NK-92 treated with Interleukin-12 subunit alpha and Interleukin-12 subunit beta, amount 100 ng/mL, for 24 hours (cell line): Measurements from ENCODE around the gene KIF26B.

Source experiments
- DNase-seq: peaks from one replicate; lab custom pipeline; 2025; lab: John Stamatoyannopoulos, UW

Gene KIF26B

DNA sequence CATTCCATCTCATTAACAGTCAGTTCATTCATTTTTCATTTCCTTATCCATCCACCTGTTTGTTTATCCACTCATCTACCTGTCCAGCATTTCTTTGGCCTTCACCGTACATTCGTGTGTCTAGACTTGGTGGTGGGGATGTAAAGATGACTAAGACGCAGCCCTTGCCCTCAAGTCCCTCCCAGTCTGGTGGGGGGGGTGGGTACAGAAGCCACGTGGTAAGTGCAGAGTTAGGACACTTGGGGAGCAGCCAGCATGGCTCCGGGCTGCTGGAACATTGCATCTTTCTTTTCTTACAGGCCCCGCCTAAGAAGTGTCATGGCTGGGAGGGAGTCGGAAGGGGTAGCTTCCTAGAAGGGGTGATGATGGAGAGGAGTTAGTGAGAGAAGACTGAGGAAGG is 17.2 kb downstream of the KIF26B start:
- no peak for DNase-seq

GRCh38 chr1:245172829-245173228 is 18.0 kb downstream of the KIF26B start:
- DNase-seq: no peak

DNA sequence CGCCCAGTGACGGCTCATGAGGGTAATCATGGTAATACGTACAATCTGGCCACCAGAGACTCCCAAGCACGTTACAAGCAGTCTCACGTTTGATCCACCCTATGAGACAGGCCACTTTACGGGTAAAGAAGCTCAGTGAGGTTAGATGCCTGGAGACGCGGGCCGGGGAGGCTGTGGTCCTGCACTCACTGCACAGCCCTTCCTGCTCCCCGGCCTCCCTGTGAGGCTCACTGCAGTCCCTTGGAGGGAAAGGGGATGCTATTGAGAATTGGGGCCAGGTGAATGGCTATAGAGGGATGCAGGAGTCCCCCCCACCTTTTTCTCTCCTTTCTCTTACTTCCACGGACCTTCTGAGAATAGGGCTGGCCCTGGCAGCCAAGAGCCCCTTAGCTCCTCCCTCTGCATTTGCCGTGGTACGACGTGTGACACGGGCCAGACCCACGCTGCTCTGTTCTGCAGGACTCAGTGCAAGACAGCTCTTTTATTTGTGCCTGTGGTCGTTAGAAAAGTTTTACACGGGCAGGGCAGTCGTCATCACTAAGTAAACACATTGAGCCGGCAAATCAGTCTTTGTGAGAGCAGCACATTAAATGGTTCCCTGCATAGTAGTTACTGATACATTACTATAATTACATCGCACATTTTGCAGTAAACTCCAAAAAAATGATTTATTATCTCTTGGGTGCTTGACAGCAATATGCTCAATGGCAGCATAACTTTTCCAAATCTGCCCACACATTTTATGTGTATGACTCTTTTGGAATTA is 18.8 kb downstream of the KIF26B start:
- DNase-seq: no peak

- no peak for DNase-seq
Observed at GRCh38 chr1:245177071-245177900, 22.5 kb downstream of the KIF26B start.

GRCh38 chr1:245179706-245180105 is 24.9 kb downstream of the KIF26B start:
- DNase-seq: no peak

DNA sequence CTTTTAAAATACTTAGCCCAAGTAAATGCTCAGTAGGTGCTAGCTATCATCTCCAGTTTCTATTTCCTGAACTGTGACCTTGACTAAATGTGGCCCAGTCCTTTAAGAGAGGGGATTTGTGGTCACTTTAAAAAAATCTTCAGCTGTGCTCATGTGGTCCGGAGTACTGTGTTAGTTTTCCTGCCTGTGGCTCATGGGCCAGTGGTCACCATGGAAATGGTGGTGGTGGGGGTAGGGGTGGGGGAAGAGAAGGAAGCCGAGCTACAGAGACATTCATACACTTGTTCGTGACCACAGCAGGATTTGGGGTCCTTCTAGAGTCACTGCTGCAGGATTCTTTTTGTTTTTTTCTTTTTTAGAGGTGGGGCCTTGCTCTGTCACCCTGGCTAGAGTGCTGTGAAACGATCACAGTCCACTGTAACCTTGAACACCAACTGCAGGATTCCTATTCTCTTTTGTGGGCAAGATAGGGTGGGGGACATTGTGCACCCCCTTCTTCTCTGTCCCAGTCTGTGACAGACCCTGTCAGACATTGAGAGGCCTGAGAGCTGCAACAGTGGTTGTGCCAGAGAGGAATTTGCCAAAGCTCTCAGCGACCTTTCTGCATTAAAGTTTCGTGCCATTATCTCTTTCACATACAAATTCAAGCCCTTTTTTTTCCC is 25.8 kb downstream of the KIF26B start:
- no peak for DNase-seq

DNA sequence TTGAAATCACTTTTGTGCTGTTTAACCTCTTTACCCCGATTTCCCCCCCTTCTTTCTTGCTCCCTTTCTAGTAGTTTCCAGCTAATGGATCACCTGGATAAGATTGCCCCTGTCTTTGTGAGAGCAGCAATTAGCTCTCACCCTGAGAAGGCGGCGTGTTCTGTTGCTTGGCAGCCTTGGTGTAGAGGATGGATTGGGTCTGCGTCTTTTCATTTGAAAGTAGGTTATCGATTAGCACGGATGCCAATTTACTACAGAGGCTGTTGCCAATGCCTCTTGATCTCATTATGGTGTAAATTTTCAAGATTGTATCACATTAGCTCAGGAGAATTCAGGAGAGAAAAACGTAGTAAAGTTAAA is 26.4 kb downstream of the KIF26B start:
- no peak for DNase-seq

GRCh38 chr1:245182028-245182427 is 27.2 kb downstream of the KIF26B start:
- DNase-seq: no peak

DNA sequence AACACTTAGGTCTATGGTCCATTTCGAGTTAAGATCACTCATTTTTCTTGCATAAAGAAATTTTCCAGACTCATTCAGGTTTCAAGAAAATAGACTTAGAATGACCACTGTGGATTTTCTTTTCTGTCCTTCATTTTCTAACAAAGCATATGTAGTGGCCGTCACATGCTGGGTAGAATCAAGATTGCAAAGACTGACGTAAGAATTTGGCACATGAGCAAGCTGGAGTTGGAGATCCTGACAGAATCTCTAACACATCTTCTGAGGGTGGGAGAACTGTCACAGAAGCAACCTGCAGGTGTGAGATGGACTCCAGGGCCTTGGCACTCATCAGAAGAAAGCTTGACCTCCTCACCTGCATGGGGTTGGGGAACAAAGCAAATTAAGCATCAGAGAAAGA is 28.6 kb downstream of the KIF26B start:
- DNase-seq: no peak

DNA sequence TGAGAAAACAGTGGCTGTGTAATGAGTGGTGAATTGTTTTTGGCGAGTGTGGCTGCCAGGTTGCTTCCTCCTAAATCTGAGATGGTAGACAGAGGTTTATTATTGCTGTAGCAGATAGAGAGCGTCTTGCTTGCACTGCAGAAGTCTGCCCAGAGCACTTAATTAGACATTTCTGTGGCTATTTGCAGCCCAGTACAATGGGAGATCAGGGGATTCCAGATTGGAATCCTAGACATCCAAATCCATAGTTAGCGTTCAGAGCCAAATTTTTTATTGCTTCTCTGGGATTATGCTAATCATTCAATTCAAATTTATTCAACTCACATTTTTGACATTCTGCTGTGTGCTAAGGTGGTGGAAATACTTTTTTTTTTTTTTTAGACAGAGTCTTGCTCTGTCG is 30.0 kb downstream of the KIF26B start:
- no peak for DNase-seq

- DNase-seq: no peak
Observed at GRCh38 chr1:245188403-245188802, 33.6 kb downstream of the KIF26B start.

GRCh38 chr1:245195398-245195797 is 40.6 kb downstream of the KIF26B start:
- DNase-seq: no peak

DNA sequence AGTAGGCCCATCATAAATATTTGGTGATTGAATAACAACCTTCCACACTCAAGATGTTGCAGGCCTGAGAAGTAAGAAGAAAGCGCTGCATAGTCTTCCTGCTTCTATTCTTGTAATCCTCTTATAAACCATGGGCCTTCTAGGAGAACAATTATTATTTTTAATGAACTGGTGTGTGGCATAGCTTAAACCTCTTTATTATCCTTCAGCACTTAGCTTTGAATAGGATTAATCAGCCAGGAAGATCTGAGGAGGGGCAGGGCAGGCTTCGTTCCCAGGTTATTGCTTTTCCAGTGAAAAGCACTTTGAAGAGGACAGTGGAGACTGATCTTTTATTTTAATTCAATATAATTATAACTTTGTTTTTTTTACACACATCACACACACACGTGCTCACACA is 42.3 kb downstream of the KIF26B start:
- no peak for DNase-seq

GRCh38 chr1:245197911-245198379 is 43.2 kb downstream of the KIF26B start:
- DNase-seq: no peak

DNA sequence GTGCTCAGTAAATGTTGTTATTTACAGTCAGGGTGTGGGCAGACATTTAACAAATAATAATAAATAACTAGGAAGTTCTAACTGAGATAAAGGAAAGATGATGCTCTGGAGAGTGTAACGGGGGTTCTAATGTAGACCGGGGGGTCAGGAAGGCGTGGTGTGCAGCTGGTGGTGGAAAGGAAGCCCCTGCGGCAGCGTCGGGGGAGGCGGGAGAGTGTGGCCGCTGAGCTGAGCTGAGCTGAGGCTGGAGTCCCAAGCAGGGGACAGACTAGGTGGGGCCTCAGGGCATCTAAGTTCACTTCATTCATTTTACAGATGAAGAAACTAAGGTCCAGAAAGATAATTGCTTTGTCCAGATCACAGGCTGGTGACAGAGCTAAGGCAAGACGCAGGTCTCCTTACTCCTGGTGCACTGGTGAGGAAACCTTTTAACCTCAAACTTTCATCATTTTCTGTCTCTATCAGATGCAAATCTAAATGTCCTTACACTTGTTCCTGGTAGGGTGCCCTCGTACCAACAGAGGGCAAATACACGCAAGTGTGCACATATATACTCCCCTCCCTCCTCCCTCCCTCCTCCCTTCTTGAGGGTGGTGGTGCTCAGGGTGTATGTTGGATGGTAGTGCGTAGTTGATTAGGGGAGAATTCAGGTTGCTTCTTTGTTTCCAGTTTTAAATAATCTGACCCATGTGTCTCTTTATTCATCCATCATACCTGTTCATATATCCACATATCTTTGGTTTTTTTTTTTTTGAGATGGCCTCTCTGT is 44.1 kb downstream of the KIF26B start:
- no peak for DNase-seq

GRCh38 chr1:245200146-245200545 is 45.4 kb downstream of the KIF26B start:
- DNase-seq: no peak

DNA sequence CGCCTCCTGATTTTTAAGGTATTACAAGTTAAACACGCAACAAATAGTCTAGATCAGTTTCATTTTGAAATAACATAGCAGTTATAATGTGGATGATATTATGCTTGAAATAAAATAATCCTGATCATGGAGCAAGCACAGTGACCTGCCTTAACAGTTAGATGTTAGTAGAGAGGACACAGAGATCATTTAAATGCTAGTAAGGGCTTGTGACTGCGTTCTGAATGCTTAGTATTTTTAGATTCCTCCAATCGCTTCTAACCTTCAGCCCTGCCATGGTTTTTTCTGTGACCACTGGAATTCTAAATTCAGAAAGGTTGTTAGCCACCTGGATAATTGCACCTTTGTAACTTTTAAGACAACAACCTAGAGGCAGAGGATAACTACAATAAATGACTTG is 46.4 kb downstream of the KIF26B start:
- DNase-seq: no peak

- no peak for DNase-seq
Observed at GRCh38 chr1:245201827-245202226, 47.0 kb downstream of the KIF26B start.

DNA sequence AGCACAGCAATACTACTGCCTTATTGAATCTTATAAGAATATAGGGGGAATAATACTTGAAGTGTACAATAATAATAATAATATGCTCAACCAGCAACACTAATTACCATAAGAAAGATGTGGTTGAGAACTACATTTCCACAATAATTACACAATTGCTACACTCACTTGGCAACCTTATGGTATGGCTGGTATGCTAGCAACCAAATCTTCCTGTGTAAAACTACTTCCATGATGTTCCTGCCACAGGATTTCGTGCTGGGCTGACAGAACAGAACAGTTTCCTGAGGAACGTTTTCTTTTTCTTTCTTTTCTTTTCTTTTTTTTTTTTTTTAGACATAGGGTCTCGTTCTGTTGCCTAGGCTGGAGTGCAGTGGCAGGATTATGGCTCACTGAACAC is 50.6 kb downstream of the KIF26B start:
- no peak for DNase-seq

DNA sequence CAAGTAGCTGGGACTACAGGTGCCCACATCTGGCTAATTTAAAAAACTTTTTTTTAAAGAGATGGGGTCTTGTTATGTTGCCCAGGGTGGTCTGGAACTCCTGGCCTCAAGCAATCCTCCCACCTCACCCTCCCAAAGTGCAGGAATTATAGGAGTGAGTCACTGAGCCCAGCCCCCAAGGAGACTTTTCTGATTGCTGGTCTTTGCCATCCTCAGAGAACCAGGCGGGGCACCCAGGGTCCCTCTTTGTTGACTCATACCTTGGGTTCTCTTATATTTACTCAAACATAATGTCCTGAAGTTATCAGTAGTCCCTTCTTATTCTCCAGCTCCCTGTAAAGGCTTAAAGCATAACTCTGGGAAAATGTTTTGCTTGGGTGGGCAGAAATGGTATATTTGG is 51.1 kb downstream of the KIF26B start:
- no peak for DNase-seq

GRCh38 chr1:245207056-245207638 is 52.4 kb downstream of the KIF26B start:
- DNase-seq: no peak

DNA sequence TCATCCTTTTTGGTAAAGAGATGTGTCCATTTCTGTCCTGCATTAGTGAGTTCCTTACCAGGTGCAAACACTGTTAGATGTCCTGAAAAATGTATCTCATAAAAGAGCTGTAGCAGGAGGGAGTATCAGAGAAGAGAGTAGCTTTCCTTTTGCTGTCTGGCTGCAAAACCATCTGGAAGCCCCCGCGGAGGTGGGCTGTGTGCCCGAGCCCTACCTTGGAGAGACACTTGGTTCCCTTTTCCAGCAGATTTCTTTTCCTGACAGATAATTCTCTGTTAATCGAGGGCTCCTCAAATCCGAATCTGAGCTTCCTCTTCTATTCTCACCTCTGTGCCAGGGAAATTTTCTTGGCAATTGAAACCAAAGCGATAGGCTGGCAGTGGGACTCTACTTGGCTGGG is 53.0 kb downstream of the KIF26B start:
- no peak for DNase-seq
